VCaP (cell line): ENCODE measurements around the gene TRMT44.

ENCODE experiments used
- H3K27ac ChIP-seq: fragments of 450-650 bp; 2 replicates; pipeline ENCODE4 v1.5.1; 2017
- CTCF ChIP-seq: fragments of 450-650 bp; conservative IDR thresholded peaks from 2 replicates; pipeline ENCODE4 v1.5.1; 2017; ENCODE audit warnings: mild to moderate bottlenecking, moderate library complexity

TRMT44 gene

GRCh38 chr4:8427761-8428287, 12.8 kb upstream of the TRMT44 start:
- TF ChIP-seq CTCF: no peak
- peak overlapping the region; percentile 67 for H3K27ac ChIP-seq

DNA sequence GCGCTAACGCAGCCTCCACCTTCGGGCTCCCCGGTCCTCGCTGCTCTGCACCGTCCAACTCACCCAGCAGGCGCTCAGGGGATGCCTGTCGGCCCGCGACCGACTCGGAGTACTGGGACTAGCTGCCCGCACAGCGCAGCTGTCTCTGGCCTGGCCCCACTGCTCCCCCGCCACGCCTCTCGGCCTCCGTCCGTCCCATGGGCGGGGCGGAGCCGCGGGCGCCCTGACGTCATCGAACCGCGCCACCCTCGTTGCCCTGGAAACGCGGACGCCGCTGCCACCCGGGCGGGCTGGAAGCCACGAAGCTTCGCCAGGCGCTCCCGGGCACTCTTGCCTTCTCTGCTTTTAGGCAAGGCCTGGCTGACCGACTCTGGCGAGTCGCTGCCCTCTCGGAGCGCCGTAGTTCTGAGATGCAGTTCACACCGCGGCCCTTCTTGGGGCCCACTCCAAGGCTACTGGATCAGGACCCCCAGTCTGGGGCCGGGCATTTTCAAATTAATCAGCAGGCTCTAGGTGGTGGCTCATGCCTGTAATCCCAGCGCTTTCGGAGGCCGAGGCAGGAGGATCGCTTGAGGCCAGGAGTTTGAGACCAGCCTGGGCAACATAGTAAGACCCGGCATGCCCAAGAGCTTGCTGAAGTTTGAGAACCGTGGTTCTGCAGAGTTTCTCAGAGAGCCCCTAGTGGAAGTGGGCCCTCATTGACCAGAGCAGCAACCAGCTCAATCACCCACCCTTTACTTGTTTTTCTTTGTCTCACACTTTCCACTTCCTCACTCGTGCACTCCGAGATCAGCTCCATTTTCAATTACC, 12.1 kb upstream of the TRMT44 start:
- TF ChIP-seq CTCF: peak; percentile 55
- H3K27ac ChIP-seq: peak overlapping the region; percentile 67

GRCh38 chr4:8431553-8431952, 9.0 kb upstream of the TRMT44 start:
- H3K27ac ChIP-seq: no peak overlapping the region
- TF ChIP-seq CTCF: no peak

GRCh38 chr4:8433136-8433535, 7.4 kb upstream of the TRMT44 start:
- no peak for TF ChIP-seq CTCF
- H3K27ac ChIP-seq: no peak overlapping the region

GRCh38 chr4:8434251-8435073, 6.1 kb upstream of the TRMT44 start:
- TF ChIP-seq CTCF: no peak
- H3K27ac ChIP-seq: no peak overlapping the region

DNA sequence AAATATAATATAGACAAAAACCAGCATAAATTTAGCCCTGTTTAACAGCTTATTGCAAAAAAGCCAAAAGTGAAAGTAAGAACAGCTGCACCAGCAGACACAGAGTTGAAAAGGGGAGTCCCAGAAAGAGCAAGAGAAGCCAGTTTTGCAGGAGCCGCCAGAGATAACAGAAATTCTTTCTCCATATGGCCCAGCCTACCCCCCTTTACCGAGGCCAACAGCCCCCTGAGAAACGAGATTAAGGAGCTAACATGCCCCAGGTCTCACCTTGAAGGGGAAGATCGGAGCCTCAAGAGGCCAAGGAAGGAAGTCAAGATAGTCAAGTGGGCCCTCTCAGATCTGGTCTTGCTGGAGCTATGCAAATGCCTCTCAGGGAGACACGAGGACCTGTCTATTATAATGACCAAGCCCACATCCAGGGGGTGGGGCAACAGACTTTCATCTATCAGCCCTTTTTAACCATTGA, 4.9 kb upstream of the TRMT44 start:
- H3K27ac ChIP-seq: no peak overlapping the region
- no peak for TF ChIP-seq CTCF

DNA sequence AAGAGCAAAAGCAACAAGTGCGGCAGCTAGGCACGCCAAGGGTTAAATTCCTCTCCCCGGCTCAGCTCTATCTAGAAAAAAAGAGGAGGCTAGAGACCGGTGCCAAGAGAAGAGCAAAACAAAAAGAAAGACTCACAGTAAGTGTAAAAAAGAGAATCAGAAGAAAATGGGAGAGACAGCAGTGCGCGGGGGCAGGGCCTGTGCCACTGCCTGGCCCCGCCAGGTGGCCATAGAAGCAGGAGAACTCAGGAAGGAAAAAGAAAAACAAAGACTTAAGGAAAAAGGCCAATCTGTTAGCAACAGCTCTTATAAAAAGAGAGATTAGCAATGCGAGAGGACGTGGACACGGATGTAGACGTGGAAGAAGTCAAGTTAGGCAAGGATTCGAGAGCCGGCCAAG, 3.3 kb upstream of the TRMT44 start:
- no peak overlapping the region for H3K27ac ChIP-seq

More for the DNA sequence above, 3.3 kb upstream of the TRMT44 start:
- no peak for TF ChIP-seq CTCF
